Measurements from ENCODE around the gene GON7. TPM values are rescaled to one million over a fixed set of nuclear protein-coding genes. Genes with fewer than 3 reads are reported as not detected.

The GON7 gene
- total and polyA plus RNA-seq, 2 of the 8 experiments (the other 6 are each of a cell fraction or from before 2014, with no cell fraction given): 3.8 to 9.9 TPM

DNA sequence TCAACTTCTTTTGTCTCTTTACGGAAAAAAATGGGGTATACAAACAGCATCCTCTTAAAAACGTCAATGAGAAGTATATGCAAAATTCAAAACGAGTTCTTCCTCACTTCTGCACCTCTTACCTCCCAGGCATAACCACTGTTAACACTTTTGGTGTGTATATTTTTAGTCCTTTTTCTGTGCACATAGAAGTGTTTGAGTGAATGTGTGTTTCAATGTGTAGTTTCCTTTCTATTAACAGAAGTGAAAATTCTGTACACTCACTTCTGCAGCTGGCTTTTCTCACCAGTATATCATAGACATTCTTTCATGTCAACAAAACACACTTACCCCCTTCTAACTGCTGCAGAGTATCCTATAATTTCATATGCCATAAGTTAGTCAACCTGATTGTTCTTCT is 5.6 kb upstream of the GON7 start (continued):
- TF ChIP-seq SAP30 (IDR thresholded peaks at IDR 0.05; ENCODE audit: insufficient read depth, insufficient replicate concordance, low read length): no peak
- TF ChIP-seq NRF1 (IDR thresholded peaks at IDR 0.05; ENCODE audit: low read depth, low read length): no peak
- no peak for TF ChIP-seq SP4 (IDR thresholded peaks at IDR 0.05; ENCODE audit: low read length)
- no peak for TF ChIP-seq EGR1 (IDR thresholded peaks at IDR 0.05; ENCODE audit: borderline replicate concordance, low read depth, low read length)
